Measurements from ENCODE around the gene NSUN7.

- TF ChIP-seq CTCF (conservative IDR thresholded peaks at IDR 0.05) (no peak), ZFX (IDR thresholded peaks at IDR 0.05) (no peak)
Observed at GRCh38 chr4:40730091-40730679, 19.6 kb upstream of the NSUN7 start.
